CD4-positive, alpha-beta T cell treated with Interleukin-12 subunit alpha and Interleukin-12 subunit beta, for 1 hour (primary cell): ENCODE results near the gene PRDM7.
"Not testable (repeated sequence)": the region's sequence is repeated elsewhere in the genome, so short reads cannot be mapped to it uniquely, and the experiment has no call there.

Experiments used
- DNase-seq: peaks from one replicate; pipeline ENCODE4 v3.0.0-alpha.2; 2020

Gene PRDM7

DNA sequence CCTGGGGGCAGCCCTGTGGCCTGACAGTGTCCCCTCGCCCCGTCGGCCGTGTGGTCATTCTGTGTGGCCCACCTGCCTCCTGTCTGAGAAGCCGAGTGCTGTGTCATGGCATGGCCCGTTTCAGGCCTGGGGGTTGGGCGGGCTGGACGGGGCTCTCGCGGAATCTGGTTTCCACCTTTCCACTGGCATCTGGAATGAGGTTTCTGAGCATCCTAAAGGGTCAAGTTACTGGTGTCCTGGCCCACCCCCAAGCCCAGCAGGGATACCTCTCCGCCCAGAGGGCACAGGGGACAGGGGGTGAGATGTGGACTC is 65.7 kb downstream of the PRDM7 start:
- DNase-seq, result no peak

DNA sequence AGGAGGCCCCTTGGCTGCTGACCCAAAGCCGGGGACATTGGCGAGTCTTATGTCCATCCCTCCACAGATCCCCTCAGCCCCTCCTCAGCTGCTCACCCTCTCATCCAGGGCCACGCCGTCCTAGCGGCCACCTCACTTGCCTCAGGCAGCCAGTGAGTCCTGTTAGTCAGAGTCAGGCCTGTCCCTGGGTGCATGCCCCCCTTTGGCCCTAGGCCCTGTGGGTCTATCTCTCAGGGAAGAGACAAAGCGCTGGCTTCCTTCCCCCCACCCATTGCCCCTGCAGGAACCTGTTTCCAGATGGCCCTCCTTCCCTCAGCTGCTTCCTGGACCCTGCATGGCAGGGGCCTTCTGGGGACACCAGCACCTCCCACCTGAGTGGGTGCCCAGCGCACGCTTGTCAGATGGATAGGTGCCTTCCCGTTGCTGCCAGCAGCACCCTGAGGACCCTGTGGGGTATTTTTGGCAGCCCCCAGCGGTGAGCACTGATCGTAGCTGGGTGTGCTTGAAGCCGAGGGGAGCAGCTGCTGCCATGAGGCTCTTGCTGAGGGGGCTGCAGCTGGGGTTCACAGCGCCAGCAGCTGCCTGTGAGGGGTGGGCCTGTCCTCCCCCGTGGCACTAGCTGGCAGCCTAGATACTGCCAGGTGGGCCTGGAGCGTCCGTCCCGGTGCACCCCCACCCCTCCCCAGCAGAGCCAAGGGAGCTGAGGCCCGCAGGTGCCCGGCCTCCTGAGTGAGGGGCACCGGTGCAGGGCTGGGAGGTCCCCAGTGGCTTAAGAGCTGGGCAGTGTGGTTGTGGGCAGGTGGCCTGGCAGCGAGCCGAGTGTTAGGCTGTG is 66.2 kb downstream of the PRDM7 start:
- no peak for DNase-seq

DNA sequence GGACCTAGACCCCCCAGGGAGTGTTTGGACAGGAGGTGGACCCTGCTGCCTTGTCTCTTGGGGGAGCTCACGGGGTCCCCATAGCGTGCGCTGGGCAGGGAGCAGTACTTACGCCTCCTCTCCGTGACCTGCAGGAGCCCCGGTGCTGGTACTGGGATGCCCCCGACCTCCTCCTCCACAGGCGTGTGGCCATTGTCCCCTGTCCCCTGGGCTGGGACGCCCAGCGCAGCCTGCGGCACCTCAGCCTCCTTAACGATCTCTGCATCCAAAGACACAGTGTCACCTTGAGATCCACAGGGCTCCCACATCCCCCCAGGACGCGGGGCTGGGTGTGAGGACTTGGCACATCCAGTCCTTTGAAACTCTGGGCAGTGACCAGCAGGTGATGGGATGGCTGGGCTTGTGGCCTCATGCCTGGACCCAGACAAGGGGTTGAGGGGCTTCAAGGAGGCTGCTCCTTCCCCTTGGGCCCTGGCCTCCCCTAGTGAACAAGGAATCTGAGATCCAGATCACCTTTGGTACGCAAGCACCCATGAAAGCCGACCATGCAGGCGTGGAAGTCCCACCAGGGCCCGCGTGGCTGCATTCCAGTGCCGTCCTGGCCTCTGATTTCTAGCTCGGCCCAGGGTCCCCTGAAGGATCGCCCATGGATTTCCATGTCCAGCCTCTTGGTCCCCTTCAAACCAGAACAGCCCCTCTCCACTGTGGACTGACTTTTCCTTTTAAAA is 67.8 kb downstream of the PRDM7 start:
- no peak for DNase-seq

DNA sequence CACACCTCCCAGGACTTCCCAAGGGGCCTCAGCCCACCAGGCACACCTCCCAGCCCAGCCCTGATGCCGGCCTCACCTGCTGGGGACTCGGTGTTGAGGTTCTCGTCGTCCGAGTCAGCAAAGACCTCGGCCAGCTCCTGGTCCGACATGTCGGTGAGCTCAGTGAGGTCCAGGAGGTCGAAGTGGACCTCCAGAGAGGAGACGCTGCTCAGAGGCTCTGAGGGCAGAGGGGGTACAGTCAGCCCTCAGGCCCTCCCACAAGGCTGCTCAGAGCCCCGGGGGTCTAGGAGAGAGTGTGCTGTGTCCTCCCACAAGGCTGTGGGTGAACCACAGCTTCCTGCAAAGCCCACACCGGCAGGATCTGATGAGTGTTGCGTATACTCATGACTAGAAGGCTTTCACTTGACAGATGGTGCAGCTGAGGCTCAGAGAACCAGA is 68.4 kb downstream of the PRDM7 start:
- peak; percentile 62 for DNase-seq

DNA sequence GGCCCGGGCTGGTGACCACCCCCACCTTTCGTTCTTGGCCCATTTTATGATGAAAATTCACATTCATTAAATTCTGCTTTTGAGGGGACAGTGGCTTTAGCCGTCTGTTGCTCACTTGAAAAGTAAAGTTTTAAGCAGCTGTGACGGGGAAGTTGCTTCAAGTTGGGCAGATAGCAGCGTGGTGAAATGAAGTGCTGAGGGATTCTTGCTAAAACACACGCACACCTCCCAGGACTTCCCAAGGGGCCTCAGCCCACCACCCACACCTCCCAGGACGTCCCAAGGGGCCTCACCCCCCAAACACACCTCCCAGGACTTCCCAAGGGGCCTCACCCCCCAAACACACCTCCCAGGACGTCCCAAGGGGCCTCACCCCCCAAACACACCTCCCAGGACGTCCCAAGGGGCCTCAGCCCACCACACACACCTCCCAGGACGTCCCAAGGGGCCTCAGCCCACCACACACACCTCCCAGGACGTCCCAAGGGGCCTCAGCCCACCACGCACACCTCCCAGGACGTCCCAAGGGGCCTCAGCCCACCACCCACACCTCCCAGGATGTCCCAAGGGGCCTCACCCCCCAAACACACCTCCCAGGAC is 69.4 kb downstream of the PRDM7 start:
- DNase-seq, result not testable (repeated sequence)

DNA sequence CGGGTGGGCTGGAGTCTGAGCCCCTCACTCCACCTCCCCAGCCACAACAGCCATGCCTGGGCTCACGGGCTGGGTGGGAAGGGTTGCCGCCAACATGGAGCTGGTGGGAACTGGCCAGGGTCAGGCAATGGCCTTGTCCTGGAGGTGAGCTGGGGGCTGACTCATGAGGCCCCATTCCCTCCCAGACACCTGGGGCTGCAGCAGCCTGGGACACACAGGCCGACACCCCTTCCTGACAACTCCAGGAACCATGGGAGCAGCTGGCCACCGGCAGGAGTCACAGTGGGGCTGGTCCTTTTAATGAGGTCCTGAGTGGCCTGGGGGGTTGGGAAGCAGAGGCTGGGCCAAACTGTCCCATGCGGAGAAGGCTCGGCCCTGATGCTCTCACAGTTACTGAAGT is 70.1 kb downstream of the PRDM7 start:
- DNase-seq, result no peak
